Lower lobe of right lung (tissue), 2 donors: ENCODE data around the gene IFI27L2. TPM values are rescaled to one million over a fixed set of nuclear protein-coding genes. Genes with fewer than 3 reads are reported as not detected.
A peak's percentile ranks its signal among the peaks of the same experiment; 100 is the strongest.

ENCODE experiments used
- ATAC-seq, 2 donors: fragments of 200-7000 bp; cut with Tn5 transposase; one replicate each; pipeline ENCODE4 v1.9.1; 2020 to 2022; ENCODE audit warnings: mild to moderate bottlenecking in 2 of 2, moderate library complexity in 2 of 2
- DNase-seq: peaks from one replicate; pipeline ENCODE4 v3.0.0-alpha.2; 2020
- H3K27ac ChIP-seq: fragments of 200-600 bp; one replicate; pipeline ENCODE4 v1.8.0; 2022
- H3K27me3 ChIP-seq: fragments of 200-600 bp; one replicate; pipeline ENCODE4 v1.8.0; 2022; ENCODE audit warnings: low read depth
- H3K36me3 ChIP-seq: fragments of 200-600 bp; one replicate; pipeline ENCODE4 v1.8.0; 2022; ENCODE audit warnings: mild to moderate bottlenecking
- H3K4me1 ChIP-seq: fragments of 200-600 bp; one replicate; pipeline ENCODE4 v1.8.0; 2022
- H3K4me3 ChIP-seq: fragments of 200-600 bp; one replicate; pipeline ENCODE4 v1.8.0; 2022; ENCODE audit warnings: mild to moderate bottlenecking
- H3K9me3 ChIP-seq: fragments of 200-600 bp; one replicate; pipeline ENCODE4 v1.8.0; 2022
- CTCF ChIP-seq: fragments of 200-600 bp; IDR thresholded peaks from one replicate; pipeline ENCODE4 v1.8.0; 2022; ENCODE audit warnings: antibody characterized with exemption, mild to moderate bottlenecking
- intact Hi-C: fragments of 100-400 bp; cut with DNase I; formaldehyde crosslinking; loops from one replicate; pipeline ENCODE4 v1.11.0; 2022
- total RNA-seq: library from RNA; stranded (reverse); fragmentation: NEBNext Ultra II Directional; extraction: Animal tissue kit (Norgen Biotek cat#: 25700); gene quantifications from one replicate; pipeline ENCODE4 v1.2.1, GENCODE V29; 2021
- donor health status: DM: no; HTN: yes; CAD: no; lungs with severe emphysema.

Gene IFI27L2
- total RNA-seq, 1 donor from 2014 or later: 49.7 TPM

GRCh38 chr14:94174604-94175010, 45.2 kb upstream of the IFI27L2 start:
- H3K27me3 ChIP-seq: peaks cover 41% of the 10 kb centered on the region
- H3K27ac ChIP-seq: no peak overlapping the region
- intact Hi-C loops: no loop called here
- H3K4me1 ChIP-seq: peaks cover 19% of the 10 kb centered on the region
- no peaks in the 10 kb centered on the region for H3K9me3 ChIP-seq
- H3K4me3 ChIP-seq: peak overlapping the region; percentile 75
- ATAC-seq (no peak), DNase-seq (no peak)
- no peaks in the 10 kb centered on the region for H3K36me3 ChIP-seq
- TF ChIP-seq CTCF: no peak

- DNase-seq (peak; percentile 94), ATAC-seq (peak; percentile 94 to 97)
- no peaks in the 10 kb centered on the region for H3K36me3 ChIP-seq
- H3K4me3 ChIP-seq: peak within 1 kb of the TSS; percentile 75
- no peak for TF ChIP-seq CTCF
- H3K9me3 ChIP-seq: no peaks in the 10 kb centered on the region
- H3K27me3 ChIP-seq: peaks cover 36% of the 10 kb centered on the region
- peaks cover 19% of the 10 kb centered on the region for H3K4me1 ChIP-seq
- intact Hi-C loops: no loop called here
- peak within 1 kb of the TSS; percentile 63 for H3K27ac ChIP-seq
Measured at GRCh38 chr14:94173885-94174603, 44.6 kb upstream of the IFI27L2 start, which contains the start of gene PPP4R4. TSS of gene PPP4R4 (plus strand) at chr14:94174322. CDS start at chr14:94174466, 144 bp downstream.

GRCh38 chr14:94173471-94173884, 44.1 kb upstream of the IFI27L2 start:
- Histone ChIP-seq H3K27me3 (peaks cover 33% of the 10 kb centered on the region), H3K36me3 (no peaks in the 10 kb centered on the region), H3K27ac (peak overlapping the region; percentile 63), H3K9me3 (no peaks in the 10 kb centered on the region), H3K4me3 (peak overlapping the region; percentile 75), H3K4me1 (peaks cover 19% of the 10 kb centered on the region)
- TF ChIP-seq CTCF: no peak
- DNase-seq (peak; percentile 61), ATAC-seq (peak; percentile 4 to 47)
- intact Hi-C loops: no loop called here

DNA sequence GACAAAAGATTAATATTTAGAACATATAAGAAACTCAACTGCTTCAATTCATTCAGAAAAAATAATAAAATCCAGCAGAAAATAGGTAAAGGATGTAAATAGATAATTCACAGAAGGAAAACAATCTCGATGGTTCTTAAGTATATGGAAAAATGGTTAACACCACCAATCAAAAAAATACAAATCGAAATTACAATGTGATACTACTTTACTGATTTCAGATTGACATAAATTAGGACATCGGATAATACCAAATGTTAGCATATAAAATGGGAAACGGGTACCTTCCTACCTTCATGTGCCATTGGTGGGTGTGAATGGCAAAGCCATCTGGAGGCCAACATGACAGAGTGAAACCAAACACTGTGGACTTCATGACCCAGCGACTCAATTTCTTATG, 43.1 kb upstream of the IFI27L2 start:
- no peak overlapping the region for H3K4me3 ChIP-seq
- H3K27ac ChIP-seq: no peak overlapping the region
- H3K27me3 ChIP-seq: peaks cover 27% of the 10 kb centered on the region
- peaks cover 19% of the 10 kb centered on the region for H3K4me1 ChIP-seq
- no peaks in the 10 kb centered on the region for H3K9me3 ChIP-seq
- intact Hi-C loops: no loop called here
- ATAC-seq (no peak), DNase-seq (no peak)
- no peak for TF ChIP-seq CTCF
- no peaks in the 10 kb centered on the region for H3K36me3 ChIP-seq

DNA sequence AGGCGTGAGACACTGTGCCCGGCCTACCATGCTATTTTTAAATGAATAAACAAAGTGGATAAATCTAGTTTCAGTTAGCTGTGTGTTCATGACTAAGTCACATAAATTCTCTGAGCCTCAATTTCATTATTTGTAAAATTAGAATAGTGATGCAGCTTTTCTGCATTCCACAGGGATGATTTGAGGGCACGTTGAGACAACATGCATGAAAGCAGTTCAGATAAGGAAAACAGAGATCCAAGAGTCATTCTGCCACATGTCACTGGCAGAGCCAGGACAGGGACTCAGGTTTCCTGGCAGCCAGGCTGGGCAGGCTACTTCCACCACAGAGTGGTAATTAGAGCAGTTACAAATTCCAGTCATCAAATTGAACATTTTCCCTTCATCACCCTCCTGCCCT, 41.8 kb upstream of the IFI27L2 start:
- Histone ChIP-seq H3K27me3 (peaks cover 18% of the 10 kb centered on the region), H3K36me3 (no peaks in the 10 kb centered on the region), H3K4me1 (peaks cover 19% of the 10 kb centered on the region), H3K9me3 (no peaks in the 10 kb centered on the region), H3K4me3 (no peak overlapping the region), H3K27ac (no peak overlapping the region)
- no peak for ATAC-seq
- no peak for DNase-seq
- intact Hi-C loops: no loop called here
- no peak for TF ChIP-seq CTCF
